ENCODE data around the gene GNB1L.

Gene GNB1L

GRCh38 chr22:19854778-19855503 is at the start of gene GNB1L, which contains the start of gene RTL10:
GNB1L (minus strand) TSS chr22:19854874; CDS start chr22:19821355, 33,519 bp downstream.
RTL10 (minus strand) TSS chr22:19854874; CDS start chr22:19852261, 2,613 bp downstream.
- DNase-seq (ENCODE audit: low read depth in 2 of 2), result peak; percentile 93

GRCh38 chr22:19904174-19904856 is 49.6 kb upstream of the GNB1L start:
- no peak for DNase-seq (ENCODE audit: low read depth in 2 of 2)

GRCh38 chr22:19903513-19903912 is 48.8 kb upstream of the GNB1L start:
- DNase-seq (ENCODE audit: low read depth in 2 of 2), result no peak

- no peak for DNase-seq (ENCODE audit: low read depth in 2 of 2)
Measured at GRCh38 chr22:19903031-19903430, 48.4 kb upstream of the GNB1L start.

- no peak for DNase-seq (ENCODE audit: low read depth in 2 of 2)
Measured at GRCh38 chr22:19902245-19902715, 47.6 kb upstream of the GNB1L start.

GRCh38 chr22:19901577-19902244 is 47.0 kb upstream of the GNB1L start:
- no peak for DNase-seq (ENCODE audit: low read depth in 2 of 2)

GRCh38 chr22:19900707-19901436 is 46.2 kb upstream of the GNB1L start:
- no peak for DNase-seq (ENCODE audit: low read depth in 2 of 2)

GRCh38 chr22:19898831-19899567 is 44.3 kb upstream of the GNB1L start:
- no peak for DNase-seq (ENCODE audit: low read depth in 2 of 2)

- DNase-seq (ENCODE audit: low read depth in 2 of 2), result no peak
Measured at GRCh38 chr22:19898145-19898544, 43.5 kb upstream of the GNB1L start.

- no peak for DNase-seq (ENCODE audit: low read depth in 2 of 2)
Measured at GRCh38 chr22:19897726-19898125, 43.1 kb upstream of the GNB1L start.

- DNase-seq (ENCODE audit: low read depth in 2 of 2), result no peak
Measured at GRCh38 chr22:19896665-19897355, 42.1 kb upstream of the GNB1L start.

- DNase-seq (ENCODE audit: low read depth in 2 of 2), result no peak
Measured at GRCh38 chr22:19895160-19895849, 40.6 kb upstream of the GNB1L start.

GRCh38 chr22:19893363-19893762 is 38.7 kb upstream of the GNB1L start:
- DNase-seq (ENCODE audit: low read depth in 2 of 2), result no peak

GRCh38 chr22:19892925-19893324 is 38.3 kb upstream of the GNB1L start:
- no peak for DNase-seq (ENCODE audit: low read depth in 2 of 2)

- peak; percentile 41 to 44 for DNase-seq (ENCODE audit: low read depth in 2 of 2)
Measured at GRCh38 chr22:19892257-19892879, 37.7 kb upstream of the GNB1L start.

- DNase-seq (ENCODE audit: low read depth in 2 of 2), result peak; percentile 70 to 83
Measured at GRCh38 chr22:19891317-19892256, 36.9 kb upstream of the GNB1L start.

- DNase-seq (ENCODE audit: low read depth in 2 of 2), result no peak
Measured at GRCh38 chr22:19890502-19891316, 36.0 kb upstream of the GNB1L start.

Measured in activated CD4-positive, alpha-beta T cell treated with anti-CD3 and anti-CD28 coated beads for 24 hours (primary cell).